LNCaP clone FGC (cell line): Measurements from ENCODE around the gene SIVA1.
"Not testable (repeated sequence)": the region's sequence is repeated elsewhere in the genome, so short reads cannot be mapped to it uniquely, and the experiment has no call there.

Experiments
- DNase-seq: peaks from one replicate; pipeline ENCODE4 v3.0.0-alpha.2; 2011; ENCODE audit warnings: low read depth
- H3K4me3 ChIP-seq: 2 replicates; pipeline ENCODE4 v1.5.1; 2011; ENCODE audit warnings: mild to moderate bottlenecking, low read depth, low read length, control low read depth
- TF ChIP-seq, protein P1 (sequence below): IDR thresholded peaks from 2 replicates; pipeline ENCODE4 v1.5.1; 2012; ENCODE audit warnings: mild to moderate bottlenecking; ENCODE audit not compliant: control insufficient read depth, insufficient read depth; ENCODE audit errors: extremely low read depth

The SIVA1 gene

DNA sequence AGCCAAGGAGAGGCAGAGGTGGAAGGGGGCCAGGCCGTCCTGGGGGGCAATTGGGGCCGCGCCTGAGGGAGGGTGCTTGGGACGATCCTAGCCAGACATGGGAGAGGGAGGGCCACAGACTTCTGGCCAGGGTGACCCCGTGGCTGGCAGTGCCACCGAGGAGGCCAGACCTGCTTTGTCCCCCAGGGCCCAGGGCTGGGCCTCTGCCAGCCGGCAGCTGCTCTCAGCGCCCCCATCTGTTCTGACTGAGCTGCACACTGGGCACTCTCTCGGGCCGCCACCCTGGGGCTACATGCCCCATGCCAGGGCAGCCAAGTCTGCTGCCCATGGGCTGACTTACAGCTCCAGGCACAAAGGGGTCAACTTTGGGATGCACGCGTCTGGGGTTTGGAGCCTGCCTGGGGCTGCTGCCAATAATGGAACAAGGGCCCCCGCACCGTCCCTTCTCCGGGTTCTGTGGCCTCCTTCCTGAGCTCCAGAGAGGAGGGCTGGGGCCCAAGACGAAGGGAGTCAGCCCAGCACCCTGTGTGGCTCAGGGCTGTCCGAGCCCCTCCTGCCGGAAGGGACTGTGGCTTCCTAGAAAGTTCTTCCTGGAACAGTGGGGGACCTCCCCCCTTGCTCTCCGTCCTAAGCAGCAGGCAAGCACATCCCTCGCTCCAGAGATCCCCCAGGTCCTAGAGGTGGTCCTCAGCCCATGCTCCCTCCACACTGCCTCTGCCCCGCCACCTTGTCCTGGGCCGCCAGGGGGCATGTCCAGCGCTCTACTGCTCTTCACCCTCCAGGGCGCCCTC lies 27.8 kb upstream of the SIVA1 start:
- TF ChIP-seq, protein P1, sequence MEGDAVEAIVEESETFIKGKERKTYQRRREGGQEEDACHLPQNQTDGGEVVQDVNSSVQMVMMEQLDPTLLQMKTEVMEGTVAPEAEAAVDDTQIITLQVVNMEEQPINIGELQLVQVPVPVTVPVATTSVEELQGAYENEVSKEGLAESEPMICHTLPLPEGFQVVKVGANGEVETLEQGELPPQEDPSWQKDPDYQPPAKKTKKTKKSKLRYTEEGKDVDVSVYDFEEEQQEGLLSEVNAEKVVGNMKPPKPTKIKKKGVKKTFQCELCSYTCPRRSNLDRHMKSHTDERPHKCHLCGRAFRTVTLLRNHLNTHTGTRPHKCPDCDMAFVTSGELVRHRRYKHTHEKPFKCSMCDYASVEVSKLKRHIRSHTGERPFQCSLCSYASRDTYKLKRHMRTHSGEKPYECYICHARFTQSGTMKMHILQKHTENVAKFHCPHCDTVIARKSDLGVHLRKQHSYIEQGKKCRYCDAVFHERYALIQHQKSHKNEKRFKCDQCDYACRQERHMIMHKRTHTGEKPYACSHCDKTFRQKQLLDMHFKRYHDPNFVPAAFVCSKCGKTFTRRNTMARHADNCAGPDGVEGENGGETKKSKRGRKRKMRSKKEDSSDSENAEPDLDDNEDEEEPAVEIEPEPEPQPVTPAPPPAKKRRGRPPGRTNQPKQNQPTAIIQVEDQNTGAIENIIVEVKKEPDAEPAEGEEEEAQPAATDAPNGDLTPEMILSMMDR = no peak
- peak overlapping the region; percentile 65 for H3K4me3 ChIP-seq
- DNase-seq = no peak

DNA sequence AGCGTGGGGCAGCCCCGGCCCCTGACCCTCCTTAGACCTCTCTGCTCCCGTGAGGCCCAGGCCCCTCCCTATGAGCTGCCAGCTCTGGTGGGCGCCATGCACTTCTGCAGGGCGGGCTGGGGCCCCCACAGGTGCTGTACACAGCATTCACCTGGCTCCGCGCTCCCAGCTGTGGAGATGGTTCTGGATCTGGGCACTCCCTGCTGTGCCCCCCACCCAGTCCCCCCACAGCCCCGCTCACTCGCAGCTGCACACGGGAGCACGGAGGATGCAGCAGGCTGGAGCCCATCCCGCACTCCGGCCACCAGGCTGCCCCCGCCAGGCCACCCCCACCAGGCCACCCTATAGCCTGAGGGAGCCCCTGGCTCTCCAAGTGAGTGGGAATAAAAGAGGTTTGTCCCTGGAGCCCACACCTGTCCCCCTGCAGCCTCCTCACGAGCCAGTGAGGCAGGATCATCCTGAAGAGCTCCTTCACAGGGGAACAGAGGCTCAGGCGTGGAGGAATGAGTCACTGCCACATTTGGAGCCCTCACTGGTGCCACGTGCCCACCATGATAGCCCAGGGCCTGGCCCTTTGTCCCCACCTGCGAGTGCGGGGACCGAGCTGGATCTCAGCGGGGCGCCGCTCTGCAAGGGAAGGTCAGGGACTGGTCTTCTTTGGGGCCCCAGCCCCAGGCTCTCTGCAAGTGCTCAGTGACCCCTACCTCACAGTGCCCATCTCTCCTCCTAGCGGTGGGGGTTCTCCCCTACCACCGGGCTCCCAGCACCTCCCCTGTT lies 27.0 kb upstream of the SIVA1 start:
- H3K4me3 ChIP-seq = no peak overlapping the region
- DNase-seq = no peak
- TF ChIP-seq, protein P1 = no peak

DNA sequence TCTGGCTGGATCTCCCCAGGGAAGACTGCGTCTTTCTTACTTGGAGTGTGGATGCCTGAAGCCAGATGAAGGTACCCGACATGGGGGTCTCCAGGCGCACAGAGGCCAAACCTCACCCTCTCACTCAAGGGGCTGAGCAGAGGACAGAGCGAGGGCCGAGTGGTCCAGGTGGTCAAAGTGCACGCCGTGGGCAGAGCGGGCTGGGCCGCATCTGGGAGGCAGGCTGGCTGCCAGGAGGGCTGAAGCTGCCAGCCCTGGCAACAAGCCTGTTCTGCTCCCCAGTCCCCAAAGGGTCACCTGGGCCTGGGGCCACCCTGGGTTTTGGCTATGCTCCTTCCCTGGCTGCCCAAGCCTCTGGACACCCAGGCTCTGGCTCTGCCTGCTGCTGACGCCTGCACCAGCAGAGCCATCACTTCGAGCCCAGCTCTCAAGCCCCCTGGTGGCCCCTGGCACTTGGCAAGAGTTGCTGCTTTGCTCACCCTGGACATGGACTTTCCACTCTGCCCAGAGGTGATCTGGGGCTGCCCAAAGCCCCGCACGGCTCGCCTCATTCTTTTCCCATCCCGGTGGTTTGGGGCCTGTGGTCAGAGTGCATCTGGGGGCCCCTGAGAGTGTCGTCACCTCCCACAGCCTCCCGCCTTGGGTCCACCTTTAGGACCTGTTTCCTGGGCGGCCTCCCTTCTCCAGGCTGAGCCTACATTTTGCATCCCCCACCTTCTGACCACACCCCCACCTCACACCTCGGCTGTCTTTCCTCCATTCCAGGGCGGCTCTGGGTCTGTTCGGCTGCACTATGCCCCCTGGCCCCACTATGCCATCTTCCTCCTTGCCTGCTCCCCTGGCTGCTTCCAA lies 26.1 kb upstream of the SIVA1 start:
- no peak for DNase-seq

DNA sequence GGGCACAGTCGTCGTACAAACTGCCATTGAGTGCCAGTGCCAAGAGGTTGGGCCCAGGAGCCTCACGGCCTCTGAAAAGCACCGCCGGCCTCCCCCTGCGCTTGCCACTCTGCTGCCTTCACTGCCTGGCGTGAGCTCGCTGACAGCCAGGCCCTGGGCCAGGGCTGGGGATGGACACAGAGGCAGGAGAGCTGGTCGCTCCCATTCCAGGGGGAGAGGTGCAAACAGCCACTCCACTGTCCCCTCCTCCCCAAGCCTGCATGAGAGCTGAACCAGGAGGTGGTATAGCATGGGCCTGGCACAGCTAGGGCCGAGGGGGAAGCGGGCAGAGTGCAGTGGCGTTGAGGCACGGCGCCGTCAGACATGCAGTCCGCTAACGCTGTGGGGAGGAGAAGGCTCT lies 24.3 kb upstream of the SIVA1 start:
- TF ChIP-seq, protein P1 = no peak
- DNase-seq = no peak
- no peak overlapping the region for H3K4me3 ChIP-seq

More for the DNA sequence above, 26.1 kb upstream of the SIVA1 start:
- H3K4me3 ChIP-seq = no peak overlapping the region
- TF ChIP-seq, protein P1 = no peak

DNA sequence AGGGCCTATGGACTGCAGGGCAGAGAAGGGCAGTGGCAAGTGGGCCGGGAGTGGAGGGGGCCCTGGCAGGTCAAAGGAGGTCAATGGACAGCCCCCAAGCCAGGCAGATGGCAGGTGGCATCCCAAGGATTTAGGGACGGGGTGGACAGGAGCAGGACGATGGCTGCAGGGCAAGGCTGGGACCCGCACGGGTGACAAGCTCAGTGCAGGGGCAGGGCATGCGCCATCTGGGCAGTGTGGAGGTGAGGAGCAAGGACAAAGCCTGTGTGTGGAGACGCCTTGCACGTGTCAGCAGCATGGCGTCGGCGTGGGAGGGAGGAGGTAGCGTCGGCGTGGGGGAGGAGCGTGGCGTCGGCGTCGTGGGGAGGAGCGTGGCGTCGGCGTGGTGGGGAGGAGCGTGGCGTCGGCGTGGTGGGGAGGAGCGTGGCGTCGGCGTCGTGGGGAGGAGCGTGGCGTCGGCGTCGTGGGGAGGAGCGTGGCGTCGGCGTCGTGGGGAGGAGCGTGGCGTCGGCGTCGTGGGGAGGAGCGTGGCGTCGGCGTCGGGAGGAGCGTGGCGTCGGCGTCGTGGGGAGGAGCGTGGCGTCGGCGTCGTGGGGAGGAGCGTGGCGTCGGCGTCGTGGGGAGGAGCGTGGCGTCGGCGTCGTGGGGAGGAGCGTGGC lies 23.6 kb upstream of the SIVA1 start:
- DNase-seq = not testable (repeated sequence)

DNA sequence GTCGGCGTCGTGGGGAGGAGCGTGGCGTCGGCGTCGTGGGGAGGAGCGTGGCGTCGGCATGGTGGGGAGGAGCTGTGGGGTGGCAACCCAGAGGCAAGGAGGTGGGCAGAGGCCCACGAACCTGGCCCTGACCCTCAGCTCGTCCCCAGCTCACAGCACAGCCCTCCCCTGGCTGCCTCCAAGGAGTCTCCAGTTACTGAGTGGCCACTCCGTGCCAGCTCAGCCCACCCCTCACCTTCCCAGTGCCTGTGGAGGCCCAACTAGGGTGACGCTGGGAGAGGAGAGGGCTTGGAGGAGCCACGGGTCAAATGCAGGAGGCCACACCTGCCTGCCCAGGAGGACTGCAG lies 23.1 kb upstream of the SIVA1 start:
- no peak overlapping the region for H3K4me3 ChIP-seq
- DNase-seq = no peak
- TF ChIP-seq, protein P1 = no peak

More for the DNA sequence above, 23.6 kb upstream of the SIVA1 start:
- H3K4me3 ChIP-seq = not testable (repeated sequence)
